Progenitor cell of endocrine pancreas (in vitro differentiated cells): ENCODE results near the gene MRLN. TPM values are rescaled to one million over a fixed set of nuclear protein-coding genes. Genes with fewer than 3 reads are reported as not detected.
A peak's percentile ranks its signal among the peaks of the same experiment; 100 is the strongest.

Experiments
- DNase-seq: peaks from one replicate; pipeline ENCODE4 v3.0.0; 2021; ENCODE audit warnings: low spot score; ENCODE audit not compliant: unreplicated experiment
- H3K27ac Mint-ChIP-seq: 2 replicates; pipeline ENCODE4 v1.8.0; 2021; ENCODE audit warnings: mild to moderate bottlenecking, moderate library complexity, mixed read lengths
- H3K27me3 Mint-ChIP-seq: 2 replicates; pipeline ENCODE4 v1.8.0; 2021; ENCODE audit warnings: mixed read lengths
- H3K36me3 Mint-ChIP-seq: 2 replicates; pipeline ENCODE4 v1.8.0; 2022; ENCODE audit warnings: mixed read lengths; ENCODE audit not compliant: insufficient read depth
- H3K4me1 Mint-ChIP-seq: 2 replicates; pipeline ENCODE4 v1.8.0; 2021; ENCODE audit warnings: low read depth, mixed read lengths
- H3K4me3 Mint-ChIP-seq: 2 replicates; pipeline ENCODE4 v1.8.0; 2021; ENCODE audit warnings: low read depth, mild to moderate bottlenecking, moderate library complexity, mixed read lengths
- H3K9me3 Mint-ChIP-seq: 2 replicates; pipeline ENCODE4 v1.8.0; 2021; ENCODE audit warnings: low read depth, mixed read lengths
- CTCF ChIP-seq: fragments of 200-600 bp; sonication (generic); IDR thresholded peaks from one replicate; pipeline ENCODE4 v1.5.0; 2021; ENCODE audit warnings: antibody characterized with exemption, mild to moderate bottlenecking; ENCODE audit not compliant: unreplicated experiment
- total RNA-seq: library from RNA; stranded (reverse); gene quantifications from 2 replicates; pipeline ENCODE4 v1.2.1, GENCODE V29; 2021

Gene MRLN
- total RNA-seq, 1 donor from 2014 or later: not detected

GRCh38 chr10:59692113-59692512 lies 61.1 kb downstream of the MRLN start:
- no peak for DNase-seq
- no peak overlapping the region for H3K4me3 Mint-ChIP-seq
- no peak for TF ChIP-seq CTCF
- H3K9me3 Mint-ChIP-seq: no peaks in the 10 kb centered on the region
- H3K27me3 Mint-ChIP-seq: no peaks in the 10 kb centered on the region
- peaks cover 2% of the 10 kb centered on the region for H3K36me3 Mint-ChIP-seq
- peaks cover 7% of the 10 kb centered on the region for H3K4me1 Mint-ChIP-seq
- H3K27ac Mint-ChIP-seq: peak overlapping the region; percentile 6

- H3K4me3 Mint-ChIP-seq: no peak overlapping the region
- H3K9me3 Mint-ChIP-seq: no peaks in the 10 kb centered on the region
- H3K36me3 Mint-ChIP-seq: no peaks in the 10 kb centered on the region
- no peak for DNase-seq
- TF ChIP-seq CTCF: no peak
- no peak overlapping the region for H3K27ac Mint-ChIP-seq
- peaks cover 7% of the 10 kb centered on the region for H3K4me1 Mint-ChIP-seq
- H3K27me3 Mint-ChIP-seq: no peaks in the 10 kb centered on the region
These were observed 64.3 kb downstream of the MRLN start for GRCh38 chr10:59688921-59689351.

- peaks cover 4% of the 10 kb centered on the region for H3K4me1 Mint-ChIP-seq
These were observed 65.6 kb downstream of the MRLN start for GRCh38 chr10:59687657-59688056.

More at GRCh38 chr10:59687657-59688056, 65.6 kb downstream of the MRLN start:
- H3K9me3 Mint-ChIP-seq: no peaks in the 10 kb centered on the region
- no peak for DNase-seq
- H3K36me3 Mint-ChIP-seq: no peaks in the 10 kb centered on the region
- TF ChIP-seq CTCF: no peak
- no peak overlapping the region for H3K27ac Mint-ChIP-seq
- H3K4me3 Mint-ChIP-seq: no peak overlapping the region
- H3K27me3 Mint-ChIP-seq: no peaks in the 10 kb centered on the region

Other genes starting within 250 kb of the MRLN start
- gene SLC16A9, start 43.6 kb downstream of the MRLN start, total RNA-seq: 11.6 and 13.7 TPM in 2 replicates
- gene CCDC6, start 153.1 kb upstream of the MRLN start, total RNA-seq: 57.6 TPM in 2 replicates